ENCODE data around the gene PWWP2A.

PWWP2A gene

GRCh38 chr5:160092514-160092913, 26.7 kb downstream of the PWWP2A start:
- H3K79me2 ChIP-seq (ENCODE audit: low read length) = no peaks in the 10 kb centered on the region
- H2AFZ ChIP-seq (ENCODE audit: low read depth, low read length) = no peak overlapping the region
- no peaks in the 10 kb centered on the region for H3K27me3 ChIP-seq (ENCODE audit: low read depth, low read length)
- no peak for TF ChIP-seq CTCF (IDR thresholded peaks at IDR 0.05; ENCODE audit: low read depth, low read length)
- TF ChIP-seq EZH2phosphoT487 (IDR thresholded peaks at IDR 0.05; ENCODE audit: low read depth) = no peak
- peak overlapping the region; percentile 76 for H3K4me2 ChIP-seq (ENCODE audit: low read length)
- H3K9ac ChIP-seq (ENCODE audit: low read length) = no peak overlapping the region
- H3K4me1 ChIP-seq (ENCODE audit: low read length) = peaks cover 39% of the 10 kb centered on the region
- peaks cover 13% of the 10 kb centered on the region for H4K20me1 ChIP-seq (ENCODE audit: insufficient read depth, low read length)
- peak overlapping the region; percentile 57 for H3K4me3 ChIP-seq (ENCODE audit: low read length)
- H3K36me3 ChIP-seq (replicated peaks; ENCODE audit: low read depth, low read length) = peaks cover 18% of the 10 kb centered on the region
- no peaks in the 10 kb centered on the region for H3K9me3 ChIP-seq (ENCODE audit: insufficient read depth, low read length)
- H3K27ac ChIP-seq (ENCODE audit: low read length) = peak overlapping the region; percentile 63

GRCh38 chr5:160090059-160090458, 29.2 kb downstream of the PWWP2A start:
- Histone ChIP-seq H3K9ac (ENCODE audit: low read length) (no peak overlapping the region), H3K9me3 (ENCODE audit: insufficient read depth, low read length) (no peaks in the 10 kb centered on the region), H3K27me3 (ENCODE audit: low read depth, low read length) (no peaks in the 10 kb centered on the region), H3K36me3 (replicated peaks; ENCODE audit: low read depth, low read length) (peaks cover 18% of the 10 kb centered on the region), H3K4me2 (ENCODE audit: low read length) (no peak overlapping the region), H3K27ac (ENCODE audit: low read length) (no peak overlapping the region), H3K4me3 (ENCODE audit: low read length) (no peak overlapping the region), H2AFZ (ENCODE audit: low read depth, low read length) (no peak overlapping the region), H4K20me1 (ENCODE audit: insufficient read depth, low read length) (peaks cover 13% of the 10 kb centered on the region), H3K4me1 (ENCODE audit: low read length) (peaks cover 39% of the 10 kb centered on the region), H3K79me2 (ENCODE audit: low read length) (no peaks in the 10 kb centered on the region)
- TF ChIP-seq CTCF (IDR thresholded peaks at IDR 0.05; ENCODE audit: low read depth, low read length) = no peak
- TF ChIP-seq EZH2phosphoT487 (IDR thresholded peaks at IDR 0.05; ENCODE audit: low read depth) = no peak

- H3K9ac ChIP-seq (ENCODE audit: low read length) = no peak overlapping the region
- H3K79me2 ChIP-seq (ENCODE audit: low read length) = no peaks in the 10 kb centered on the region
- H3K4me2 ChIP-seq (ENCODE audit: low read length) = no peak overlapping the region
- no peak for TF ChIP-seq CTCF (IDR thresholded peaks at IDR 0.05; ENCODE audit: low read depth, low read length)
- no peak for TF ChIP-seq EZH2phosphoT487 (IDR thresholded peaks at IDR 0.05; ENCODE audit: low read depth)
- peaks cover 38% of the 10 kb centered on the region for H3K4me1 ChIP-seq (ENCODE audit: low read length)
- H3K27me3 ChIP-seq (ENCODE audit: low read depth, low read length) = no peaks in the 10 kb centered on the region
- peaks cover 13% of the 10 kb centered on the region for H4K20me1 ChIP-seq (ENCODE audit: insufficient read depth, low read length)
- peaks cover 18% of the 10 kb centered on the region for H3K36me3 ChIP-seq (replicated peaks; ENCODE audit: low read depth, low read length)
- H3K9me3 ChIP-seq (ENCODE audit: insufficient read depth, low read length) = no peaks in the 10 kb centered on the region
- H3K4me3 ChIP-seq (ENCODE audit: low read length) = no peak overlapping the region
- H2AFZ ChIP-seq (ENCODE audit: low read depth, low read length) = no peak overlapping the region
- no peak overlapping the region for H3K27ac ChIP-seq (ENCODE audit: low read length)
These were observed 29.7 kb downstream of the PWWP2A start for GRCh38 chr5:160089531-160089930.

GRCh38 chr5:160088805-160089204, 30.4 kb downstream of the PWWP2A start:
- no peak overlapping the region for H3K27ac ChIP-seq (ENCODE audit: low read length)
- H3K4me2 ChIP-seq (ENCODE audit: low read length) = no peak overlapping the region
- H3K36me3 ChIP-seq (replicated peaks; ENCODE audit: low read depth, low read length) = peaks cover 18% of the 10 kb centered on the region
- H3K9me3 ChIP-seq (ENCODE audit: insufficient read depth, low read length) = no peaks in the 10 kb centered on the region
- H2AFZ ChIP-seq (ENCODE audit: low read depth, low read length) = no peak overlapping the region
- peaks cover 31% of the 10 kb centered on the region for H3K4me1 ChIP-seq (ENCODE audit: low read length)
- H3K27me3 ChIP-seq (ENCODE audit: low read depth, low read length) = no peaks in the 10 kb centered on the region
- H4K20me1 ChIP-seq (ENCODE audit: insufficient read depth, low read length) = peaks cover 9% of the 10 kb centered on the region; the same call in 1 of the 2 replicates
- H3K79me2 ChIP-seq (ENCODE audit: low read length) = no peaks in the 10 kb centered on the region
- H3K4me3 ChIP-seq (ENCODE audit: low read length) = no peak overlapping the region
- H3K9ac ChIP-seq (ENCODE audit: low read length) = no peak overlapping the region
- TF ChIP-seq CTCF (IDR thresholded peaks at IDR 0.05; ENCODE audit: low read depth, low read length) (no peak), EZH2phosphoT487 (IDR thresholded peaks at IDR 0.05; ENCODE audit: low read depth) (no peak)
